Stimulated activated CD8-positive, alpha-beta memory T cell treated with anti-CD3 and anti-CD28 coated beads, Interleukin-15, amount 100 ng/mL, for 48 hours (primary cell): ENCODE measurements around the gene LRCH1.

ENCODE experiments used
- DNase-seq, 2 donors: peaks; one replicate each; pipeline ENCODE4 v3.0.0-alpha.2; 2020; ENCODE audit warnings: low read depth in 2 of 2

The LRCH1 gene

DNA sequence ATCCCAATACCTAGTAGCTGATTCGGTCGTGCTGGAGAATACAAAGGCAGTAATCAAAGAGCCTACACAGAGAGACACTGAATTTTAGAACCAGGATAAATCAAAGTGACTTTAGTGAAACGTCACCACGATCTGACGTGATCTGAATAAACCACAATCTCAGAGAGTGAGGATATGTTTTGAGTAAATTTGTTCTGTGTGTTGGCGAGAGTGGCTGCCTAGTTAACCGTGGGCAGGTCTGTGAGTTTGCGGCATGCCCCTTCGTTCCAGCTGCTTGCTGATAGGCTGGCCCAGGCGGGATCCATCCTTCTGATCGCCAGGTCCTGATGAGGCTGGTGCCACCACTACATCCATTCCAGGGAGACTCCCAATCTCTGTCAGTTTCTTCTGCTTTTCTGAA lies 40.4 kb downstream of the LRCH1 start:
- peak in 1 of 2 donors; percentile 43 for DNase-seq

DNA sequence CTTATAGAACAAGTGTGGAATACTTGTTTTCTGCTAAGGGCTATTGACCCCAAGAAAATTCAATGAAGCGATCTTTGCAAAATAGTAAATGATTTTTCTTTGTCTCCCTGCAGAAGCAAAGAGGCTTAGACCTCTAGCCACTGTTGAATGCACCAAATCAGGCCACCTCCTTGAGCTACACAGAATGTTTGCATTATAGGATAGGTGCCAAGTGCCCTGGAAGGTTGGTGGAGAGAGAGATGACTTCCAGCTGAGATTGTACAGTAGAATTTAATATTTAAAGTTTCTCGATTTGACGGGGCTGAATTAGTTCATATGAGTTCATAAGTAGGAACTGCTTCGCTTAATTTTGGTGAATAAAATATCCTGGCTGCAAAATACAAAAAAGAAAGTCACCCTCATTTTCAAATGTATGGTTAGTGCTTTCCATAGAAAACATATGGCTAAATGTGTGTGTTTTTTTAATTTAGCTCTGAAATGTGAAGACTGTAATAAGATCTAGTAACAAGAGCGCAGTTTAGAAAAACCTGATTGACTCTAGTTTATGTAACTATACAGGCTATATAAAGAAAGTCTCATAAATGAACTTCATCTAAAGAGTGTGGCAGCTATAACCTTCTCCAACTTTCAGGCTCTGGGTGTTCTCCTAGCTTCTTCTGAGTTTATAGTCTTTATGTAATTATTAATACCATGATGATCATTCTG lies 41.6 kb downstream of the LRCH1 start:
- no peak for DNase-seq

DNA sequence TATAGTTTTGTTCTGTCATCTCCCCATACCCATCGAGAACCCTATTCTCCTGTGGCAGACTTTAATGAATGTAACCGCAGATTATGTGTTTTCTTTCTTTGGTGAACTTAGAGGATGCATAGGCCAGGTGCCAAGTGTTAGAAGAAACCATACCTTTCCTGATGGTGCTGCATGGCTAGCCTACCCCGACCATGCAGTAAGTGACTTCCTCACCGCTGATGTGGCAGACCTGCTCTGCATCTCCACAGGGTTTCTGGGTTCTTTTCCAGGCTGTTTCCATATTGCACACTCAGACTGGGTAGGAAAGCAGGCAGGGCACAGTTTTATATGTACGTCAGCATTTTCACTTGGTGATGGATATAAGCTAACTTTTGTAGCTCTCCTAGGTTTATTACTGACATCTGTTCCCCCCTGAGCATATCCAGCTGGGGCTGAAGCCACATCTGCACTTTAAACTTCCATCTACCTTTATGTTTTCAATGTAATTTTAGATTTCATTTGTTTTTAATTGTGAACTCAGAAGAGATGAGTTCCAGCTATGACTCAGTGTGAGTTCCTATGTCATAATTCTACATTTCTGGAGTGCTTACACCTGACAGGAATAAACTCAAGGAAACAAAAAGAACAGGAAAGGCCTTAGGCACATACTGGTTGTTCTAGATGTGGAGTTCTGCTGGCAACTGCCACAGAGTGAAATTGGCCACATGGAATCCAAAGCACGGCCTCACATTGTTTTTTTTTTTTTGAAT lies 42.3 kb downstream of the LRCH1 start:
- DNase-seq, result no peak

DNA sequence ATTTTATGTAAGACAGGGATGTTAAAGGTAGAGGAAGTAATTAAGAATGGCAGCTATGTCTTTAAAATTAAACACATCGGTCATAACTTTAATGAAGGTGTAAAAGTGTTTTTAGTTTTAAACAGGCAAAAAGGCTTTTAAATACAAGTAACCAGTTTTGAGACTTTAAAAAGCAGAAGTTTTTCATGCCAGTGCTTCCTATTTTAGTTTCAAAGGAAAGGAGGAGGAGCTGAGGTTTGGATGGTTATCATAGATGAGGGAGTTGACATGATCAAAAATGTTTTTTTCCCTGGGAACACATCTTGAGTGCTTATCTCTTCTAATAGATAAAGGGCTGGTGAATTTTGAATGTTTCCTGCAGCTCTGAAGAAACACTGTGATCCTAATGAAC lies 42.9 kb downstream of the LRCH1 start:
- DNase-seq, result no peak

DNA sequence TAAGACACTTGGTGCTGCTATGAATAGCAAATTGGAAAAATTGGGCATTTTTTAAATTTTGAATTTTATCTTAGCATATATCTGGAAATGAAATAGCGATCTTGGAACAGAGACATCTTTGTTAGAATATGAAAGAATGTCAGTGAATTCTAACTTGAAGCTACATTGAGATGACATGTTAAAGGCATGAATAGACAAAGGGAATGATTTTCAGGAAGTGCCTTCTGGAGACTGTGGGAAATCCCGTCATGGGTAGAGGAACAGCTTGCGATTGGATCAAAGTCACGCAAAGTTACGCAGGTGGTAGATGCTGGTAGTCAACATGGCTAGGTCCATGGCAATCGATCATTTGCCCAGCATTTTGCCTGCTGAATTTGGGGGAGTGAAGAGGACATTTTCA lies 43.5 kb downstream of the LRCH1 start:
- DNase-seq, result no peak

DNA sequence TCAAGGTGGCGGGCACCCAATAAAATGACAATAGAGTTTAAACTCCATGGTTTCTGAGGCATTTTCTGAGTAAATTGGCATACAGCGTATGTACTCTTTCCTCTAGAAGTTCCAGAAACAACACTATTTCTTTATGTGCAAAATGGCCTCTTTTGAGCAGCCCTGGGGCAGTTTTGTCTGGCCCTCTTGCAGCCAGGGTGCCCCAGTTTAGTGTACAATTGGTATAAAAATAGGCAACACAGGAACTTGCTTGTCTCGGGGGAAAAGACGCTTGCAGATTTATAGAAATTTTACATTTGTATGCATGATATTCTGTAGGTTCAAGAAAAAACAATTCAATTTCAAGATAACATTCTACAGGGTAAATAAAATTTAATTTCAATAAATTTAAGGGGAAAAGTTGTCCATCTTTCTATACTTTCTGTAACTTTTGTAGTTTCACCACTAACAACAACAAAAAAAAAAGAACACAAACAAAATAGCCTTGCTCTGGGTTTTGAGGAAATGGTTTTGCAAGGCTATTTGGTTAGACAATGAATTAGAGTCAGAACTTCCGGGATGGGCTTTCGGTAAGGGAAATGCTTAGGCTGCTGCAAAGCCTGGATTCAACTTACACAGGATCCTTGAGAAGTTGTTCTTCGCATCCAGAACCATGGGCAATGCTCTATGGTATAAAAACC lies 45.3 kb downstream of the LRCH1 start:
- DNase-seq, result no peak

DNA sequence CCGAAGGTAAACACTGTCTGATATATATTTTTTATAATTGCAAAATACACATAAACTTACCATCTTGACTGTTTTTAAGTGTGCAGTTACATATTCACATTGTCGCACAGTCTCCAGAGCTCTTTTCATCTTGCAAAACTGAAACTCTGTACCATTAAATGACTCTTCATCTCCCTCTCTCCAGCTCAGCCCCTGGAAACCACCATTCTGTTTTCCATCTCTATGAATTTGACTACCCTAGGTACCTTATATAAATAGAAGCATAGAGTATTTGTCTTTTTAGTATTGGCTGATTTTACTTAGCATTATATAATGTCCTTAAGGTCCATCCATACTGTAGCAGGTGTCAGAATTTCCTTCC lies 45.8 kb downstream of the LRCH1 start:
- no peak for DNase-seq

DNA sequence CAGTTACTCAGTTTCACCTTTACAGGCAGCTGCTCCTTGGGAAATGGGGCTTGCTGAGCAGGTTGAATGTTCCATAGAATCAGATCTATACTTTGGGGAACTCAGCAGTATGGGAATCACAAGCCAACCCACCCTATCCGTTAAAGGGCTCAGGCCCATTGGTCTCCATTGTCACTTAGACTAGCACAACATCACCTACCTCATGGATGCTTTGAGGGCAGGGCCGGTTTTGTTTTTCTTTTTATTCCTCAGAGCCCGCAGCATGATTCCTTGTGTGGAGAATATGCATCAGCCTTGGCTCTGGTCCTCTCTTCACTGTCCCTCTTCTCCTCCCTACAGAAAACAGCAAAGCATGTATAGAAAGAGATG lies 48.0 kb downstream of the LRCH1 start:
- DNase-seq, result no peak

DNA sequence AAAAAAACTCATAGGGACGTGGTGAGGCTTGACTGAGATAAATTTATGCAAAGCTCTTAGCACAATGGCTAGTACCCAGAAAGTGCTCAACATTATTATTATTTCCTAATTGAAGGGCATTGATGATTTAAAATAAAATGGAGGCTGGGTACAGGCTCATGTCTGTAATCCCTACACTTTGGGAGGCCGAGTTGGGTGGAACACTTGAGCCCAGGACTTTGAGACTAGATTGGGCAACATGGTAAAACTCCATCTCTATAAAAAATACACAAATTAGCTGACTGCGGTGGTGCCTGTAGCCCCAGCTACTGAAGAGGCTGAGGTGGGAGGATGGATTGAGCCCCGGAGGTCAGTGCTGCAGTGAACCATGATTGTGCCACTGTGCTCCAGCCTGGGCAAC lies 49.6 kb downstream of the LRCH1 start:
- DNase-seq, result no peak

DNA sequence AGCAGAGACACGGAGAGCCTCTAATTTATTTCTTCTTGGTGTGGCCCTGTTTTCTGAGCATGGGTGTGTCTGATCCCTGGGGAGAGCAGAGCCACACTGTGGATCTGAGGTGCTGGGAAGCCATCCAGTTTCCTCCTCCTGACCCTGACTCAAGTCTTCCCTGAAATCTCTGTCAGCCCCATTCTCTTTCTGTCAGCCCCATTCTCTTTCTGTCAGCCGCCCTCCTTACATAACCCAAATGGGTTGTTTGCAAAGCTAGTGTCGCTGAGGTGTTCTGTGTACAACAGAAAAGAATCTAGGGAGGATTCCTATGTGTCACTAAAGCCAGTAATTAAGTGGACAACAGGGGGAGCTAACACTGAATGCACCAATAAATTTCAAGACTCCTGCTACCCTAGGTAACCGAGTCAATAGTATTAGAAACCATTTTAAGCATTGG lies 50.2 kb downstream of the LRCH1 start:
- no peak for DNase-seq

DNA sequence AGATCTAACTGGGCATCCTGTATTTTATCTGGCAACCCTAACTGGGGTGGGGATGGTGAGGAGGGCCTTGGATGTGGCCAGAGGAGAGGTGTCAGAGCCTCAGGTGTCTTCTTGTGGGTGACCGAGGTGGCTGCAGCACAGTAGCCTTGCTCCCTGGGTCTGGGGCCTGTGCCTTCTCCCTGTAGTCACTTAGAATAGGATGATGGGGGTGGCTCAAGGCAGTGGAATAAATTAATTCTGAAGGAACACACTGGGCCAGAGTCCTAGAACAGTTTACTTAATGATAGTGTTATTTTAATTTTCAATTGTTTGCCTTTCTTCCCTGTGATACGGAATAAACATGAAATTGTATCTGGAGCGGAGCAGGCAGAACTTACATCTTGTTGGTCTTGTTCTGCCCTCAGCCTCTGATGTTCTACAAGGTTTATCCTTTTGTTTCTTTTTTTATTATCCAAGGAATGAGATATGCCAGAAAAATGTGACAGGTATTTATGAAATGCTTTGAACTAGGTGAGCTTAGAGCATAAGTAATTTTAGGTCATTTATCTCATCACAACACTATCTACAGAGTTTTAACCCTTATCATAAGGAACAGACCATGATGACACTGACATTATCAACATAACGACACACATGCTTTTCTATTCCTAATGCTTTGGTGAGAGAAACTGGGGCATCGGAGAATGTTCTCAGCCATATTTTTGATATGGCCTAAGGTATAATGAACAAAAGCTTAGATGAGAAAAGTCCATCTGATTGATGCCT lies 51.4 kb downstream of the LRCH1 start:
- DNase-seq, result no peak

DNA sequence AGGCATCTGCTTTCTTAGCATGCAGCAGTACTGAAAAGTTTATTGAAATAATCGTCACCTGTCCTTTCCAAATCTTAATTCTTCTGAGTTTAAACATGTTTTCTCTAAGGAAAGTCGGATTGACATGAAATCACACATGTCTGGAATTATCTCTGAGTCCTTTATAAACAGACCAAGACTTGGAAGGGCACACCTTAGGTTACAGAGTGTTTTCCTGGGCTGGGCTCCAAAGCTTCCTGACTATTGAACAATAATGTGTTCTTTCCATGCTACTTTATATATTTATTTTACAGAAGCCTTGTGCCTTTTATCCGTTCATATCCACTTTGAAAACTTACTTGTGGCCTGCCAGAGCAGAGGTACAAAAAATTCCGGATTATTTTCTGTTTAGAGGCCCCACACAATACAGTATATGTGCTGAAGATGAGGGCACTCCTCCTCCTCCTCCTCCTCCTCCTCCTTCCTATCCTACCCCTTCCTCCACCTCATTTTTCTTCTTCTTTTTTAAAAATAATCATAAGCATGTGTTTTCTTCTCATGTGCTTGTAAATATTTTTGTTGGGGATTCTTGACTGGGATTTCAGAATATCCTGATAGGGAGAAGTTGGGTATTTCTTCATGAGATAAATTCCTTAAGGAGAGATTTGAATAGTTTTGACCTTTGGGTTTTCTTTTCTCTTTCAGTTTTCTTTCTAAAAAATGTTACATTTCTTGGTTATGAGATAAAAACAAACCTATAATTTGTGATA lies 52.3 kb downstream of the LRCH1 start:
- DNase-seq, result no peak

DNA sequence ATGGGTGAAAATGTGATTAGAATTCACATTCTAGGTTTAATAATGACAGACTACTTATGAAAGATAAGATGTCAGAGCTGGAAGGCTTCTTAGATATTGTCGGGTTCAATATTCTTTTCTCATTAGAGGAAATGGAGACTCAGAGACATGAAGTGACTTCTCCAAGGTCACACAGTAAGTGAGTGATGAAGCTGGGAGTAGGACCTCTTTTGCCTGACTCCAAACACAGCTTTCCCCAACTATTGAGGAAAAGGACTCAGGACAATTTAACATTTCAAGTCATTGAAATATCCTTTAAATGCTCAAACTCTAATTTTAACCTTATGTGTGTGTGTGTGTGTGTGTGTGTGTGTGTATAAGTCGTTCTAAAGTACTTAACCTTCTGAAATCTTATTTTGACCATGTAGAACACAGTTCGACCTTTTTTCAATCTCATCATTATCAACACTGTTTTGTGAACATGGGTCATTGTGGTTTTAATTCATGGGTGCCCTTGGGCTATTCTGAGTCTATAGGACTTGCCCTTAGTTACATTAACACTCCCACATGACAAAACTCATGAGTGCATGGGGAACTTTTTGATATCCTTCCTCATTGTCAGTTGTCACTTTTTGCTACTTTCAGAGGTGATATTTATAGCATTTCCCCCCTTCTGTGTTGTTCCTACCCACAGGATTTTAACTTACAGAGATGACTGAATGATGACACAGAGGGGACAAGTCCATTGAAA lies 53.0 kb downstream of the LRCH1 start:
- no peak for DNase-seq

DNA sequence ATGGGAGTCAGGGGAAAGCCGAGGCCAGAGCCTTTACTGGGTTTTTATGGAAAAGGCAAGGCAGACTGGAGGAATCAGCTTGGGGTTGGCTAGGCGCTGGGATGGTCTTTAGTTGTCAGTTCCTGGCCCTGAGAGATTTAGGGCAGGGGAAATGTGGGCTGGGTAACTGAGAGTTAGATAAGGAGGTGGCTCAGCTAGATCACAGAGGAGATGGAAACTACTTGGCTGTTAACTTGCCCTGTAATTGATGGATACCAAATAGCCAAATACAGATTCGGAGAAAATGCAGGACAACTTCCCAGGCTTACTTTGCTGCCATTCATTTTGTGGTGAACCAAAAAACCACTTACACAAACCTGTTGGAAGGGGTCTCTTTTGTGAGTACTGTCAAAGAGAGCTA lies 54.0 kb downstream of the LRCH1 start:
- no peak for DNase-seq

DNA sequence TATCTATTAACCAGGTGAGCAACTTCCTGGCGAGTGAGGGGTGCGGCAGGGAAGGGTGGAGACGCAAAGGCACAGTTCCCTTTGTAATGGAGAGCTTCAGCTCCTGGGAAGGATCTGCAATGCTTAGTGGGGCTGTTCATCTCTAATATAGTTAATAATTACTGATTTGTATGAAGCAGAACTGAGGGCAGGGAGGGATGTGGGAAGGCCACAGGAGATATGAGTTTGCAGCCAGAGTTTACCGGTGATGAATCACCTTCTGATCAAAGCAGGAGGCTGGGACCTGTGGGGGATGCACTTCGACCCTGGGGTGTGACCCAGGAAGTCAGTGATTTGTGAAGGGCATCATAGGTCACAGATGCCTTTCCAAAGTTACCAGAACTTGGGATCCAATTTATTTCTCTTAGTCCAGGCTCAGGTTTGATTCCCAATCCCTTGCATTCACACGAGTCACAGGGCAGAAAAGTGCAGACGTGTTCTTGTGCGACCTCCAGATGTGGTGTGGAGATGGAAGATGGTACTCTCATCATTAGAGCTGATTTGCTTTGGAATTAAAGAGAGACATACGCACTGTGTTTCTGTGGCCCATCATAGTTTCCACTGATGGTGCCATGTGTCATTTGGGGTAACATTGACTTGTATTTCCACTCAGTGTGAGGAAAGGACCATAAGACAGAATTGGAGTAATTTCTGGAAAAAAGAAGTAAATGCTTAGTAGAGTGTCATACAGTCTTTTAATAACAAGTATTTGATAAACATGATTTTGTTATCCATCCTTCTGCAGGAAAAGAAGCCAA lies 55.0 kb downstream of the LRCH1 start:
- DNase-seq, result peak in 1 of 2 donors; percentile 10

DNA sequence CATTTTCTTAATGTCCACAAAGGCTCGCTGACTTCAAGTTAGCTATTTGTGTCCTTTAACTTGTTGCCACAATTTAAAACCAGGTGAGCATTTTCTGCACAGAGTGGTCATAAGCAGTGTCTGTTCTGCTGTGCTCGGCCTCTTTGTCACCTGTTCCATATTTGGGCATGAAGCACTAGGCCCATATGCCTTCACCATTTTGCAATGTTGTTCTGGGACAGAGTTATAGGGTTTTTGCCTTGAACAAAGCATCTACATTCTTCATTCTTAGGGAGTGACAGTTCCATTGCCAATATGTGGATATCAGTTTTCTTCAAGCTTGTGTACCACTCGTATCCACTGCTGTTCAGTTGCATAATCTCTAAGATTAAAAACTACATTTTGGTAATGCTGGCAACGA lies 56.1 kb downstream of the LRCH1 start:
- no peak for DNase-seq

DNA sequence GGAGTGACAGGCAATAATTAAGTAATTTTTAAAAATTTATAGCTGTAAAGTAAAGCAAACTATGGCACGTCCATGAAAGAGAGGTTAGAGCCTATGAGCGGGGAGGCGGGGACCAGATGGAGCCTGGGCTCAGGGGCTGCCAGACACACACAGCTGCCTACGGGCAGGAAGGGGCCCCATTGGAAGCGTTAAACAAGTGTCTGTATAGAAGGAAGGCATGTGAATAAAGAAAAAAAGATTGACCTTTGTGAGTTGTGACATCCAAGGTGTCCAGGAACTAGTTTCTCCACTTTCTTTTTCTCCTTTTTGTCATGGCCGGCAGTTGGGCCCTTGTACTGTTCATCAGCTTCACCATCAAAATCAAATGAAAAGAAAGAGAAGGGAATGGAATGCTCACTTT lies 56.8 kb downstream of the LRCH1 start:
- no peak for DNase-seq

DNA sequence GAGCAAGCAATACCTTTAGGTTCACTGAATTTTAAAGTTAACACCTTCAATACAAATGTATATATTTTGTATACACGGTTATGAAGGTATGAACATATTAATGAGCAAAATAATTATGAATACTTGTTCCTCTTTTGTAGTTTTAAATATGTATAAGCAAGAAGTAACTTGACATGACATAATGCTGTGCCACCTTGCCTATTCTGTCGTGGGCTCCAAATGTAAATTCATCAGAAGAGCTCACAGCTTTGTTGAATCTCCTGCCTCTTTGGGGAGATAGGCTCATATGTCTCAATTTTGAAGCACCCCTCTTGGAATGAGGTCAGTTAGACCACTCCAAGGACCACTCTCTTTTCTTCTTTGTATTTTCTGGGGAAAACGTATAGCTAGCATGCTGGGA lies 59.3 kb downstream of the LRCH1 start:
- no peak for DNase-seq

DNA sequence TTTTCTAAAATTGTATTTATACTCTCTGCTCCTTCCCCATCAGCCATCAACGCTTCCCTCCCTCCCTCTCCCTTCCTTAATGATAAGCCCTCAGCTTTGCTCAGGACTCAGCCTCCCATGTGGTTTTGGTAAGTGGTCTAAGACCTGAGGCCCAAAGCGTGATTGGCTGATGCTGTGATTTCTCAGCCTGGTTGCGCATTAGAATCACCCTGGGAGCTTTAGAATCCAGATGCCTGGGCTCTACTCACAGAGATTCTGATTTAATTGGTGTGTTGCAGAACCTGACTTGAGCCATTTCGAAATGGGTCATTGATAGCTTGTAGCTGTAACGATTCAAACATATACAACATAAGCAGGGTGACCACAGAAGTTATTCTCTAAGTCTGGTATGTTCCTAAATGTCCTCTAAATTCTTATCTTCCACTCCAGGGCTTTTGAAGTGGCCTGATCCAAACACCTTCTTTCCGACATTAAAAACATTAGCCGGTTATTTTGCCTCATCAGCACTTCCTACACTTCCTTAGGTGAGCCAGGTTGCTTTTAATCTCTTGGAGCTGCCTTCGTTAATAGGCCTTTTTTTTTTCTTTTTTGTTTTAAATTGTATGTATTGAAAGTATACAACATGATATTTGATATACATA lies 60.6 kb downstream of the LRCH1 start:
- DNase-seq, result no peak

DNA sequence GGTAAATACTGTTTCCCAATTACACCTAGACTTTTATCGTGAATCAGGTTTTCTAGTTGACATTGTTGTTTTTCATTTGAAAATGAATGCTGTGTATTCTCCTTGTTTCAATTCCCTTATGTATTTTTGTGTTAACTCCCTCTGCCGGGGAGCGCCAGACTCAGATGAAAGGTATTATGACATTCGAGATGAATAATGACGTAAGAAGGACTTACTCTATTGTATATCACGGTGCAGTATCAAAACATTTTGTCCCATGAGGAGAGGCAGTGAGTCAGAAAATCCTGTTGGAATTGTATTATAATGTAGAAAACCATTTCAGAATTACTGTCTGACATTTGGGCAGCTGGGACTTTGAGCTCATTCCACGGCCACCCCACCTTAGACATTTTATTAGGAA lies 61.6 kb downstream of the LRCH1 start:
- no peak for DNase-seq
